ENCODE data around the gene DLG2. TPM values are rescaled to one million over a fixed set of nuclear protein-coding genes. Genes with fewer than 3 reads are reported as not detected.

DLG2 gene
- total RNA-seq, 1 donor from 2014 or later = 7.2 TPM

DNA sequence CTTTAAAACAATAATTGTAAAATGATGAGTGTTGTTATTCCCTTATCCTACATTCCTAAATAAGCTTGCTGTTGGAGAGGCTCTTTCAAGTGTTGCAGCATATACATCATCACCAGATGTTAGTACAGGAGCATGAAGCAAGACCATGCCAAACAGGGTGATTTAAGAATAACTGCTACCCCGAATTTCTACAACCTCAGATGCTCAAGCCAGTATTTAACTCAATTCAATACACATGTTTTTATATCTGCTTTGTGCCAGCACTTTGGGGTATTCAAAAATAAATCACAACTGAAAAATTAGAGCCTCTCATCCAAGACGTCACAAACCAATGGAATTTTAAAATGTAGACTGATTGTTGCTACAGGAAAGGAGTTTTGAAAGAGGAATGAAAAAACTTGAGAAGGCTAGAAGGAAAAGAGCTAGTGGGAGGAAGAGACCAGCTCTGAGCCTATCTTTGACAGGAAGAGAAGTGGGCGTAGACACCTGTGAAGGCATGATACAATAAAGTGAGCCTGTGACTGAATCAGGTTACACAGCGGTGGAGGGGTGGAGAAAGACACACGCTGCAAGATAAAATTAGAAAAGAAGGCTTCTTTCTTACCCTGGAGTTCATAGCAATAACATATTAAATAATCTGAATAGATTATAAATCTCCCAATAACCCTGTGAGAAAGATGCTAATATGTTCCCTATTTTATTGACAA lies 95.8 kb downstream of the DLG2 start:
- Histone ChIP-seq H3K4me3 (no peak overlapping the region), H3K27ac (no peak overlapping the region), H3K27me3 (ENCODE audit: low read depth) (no peaks in the 10 kb centered on the region), H3K9me3 (no peaks in the 10 kb centered on the region), H3K4me1 (no peaks in the 10 kb centered on the region), H3K36me3 (no peaks in the 10 kb centered on the region)
- intact Hi-C loops (cut with DNase I) = no loop called here
- TF ChIP-seq, protein P1, sequence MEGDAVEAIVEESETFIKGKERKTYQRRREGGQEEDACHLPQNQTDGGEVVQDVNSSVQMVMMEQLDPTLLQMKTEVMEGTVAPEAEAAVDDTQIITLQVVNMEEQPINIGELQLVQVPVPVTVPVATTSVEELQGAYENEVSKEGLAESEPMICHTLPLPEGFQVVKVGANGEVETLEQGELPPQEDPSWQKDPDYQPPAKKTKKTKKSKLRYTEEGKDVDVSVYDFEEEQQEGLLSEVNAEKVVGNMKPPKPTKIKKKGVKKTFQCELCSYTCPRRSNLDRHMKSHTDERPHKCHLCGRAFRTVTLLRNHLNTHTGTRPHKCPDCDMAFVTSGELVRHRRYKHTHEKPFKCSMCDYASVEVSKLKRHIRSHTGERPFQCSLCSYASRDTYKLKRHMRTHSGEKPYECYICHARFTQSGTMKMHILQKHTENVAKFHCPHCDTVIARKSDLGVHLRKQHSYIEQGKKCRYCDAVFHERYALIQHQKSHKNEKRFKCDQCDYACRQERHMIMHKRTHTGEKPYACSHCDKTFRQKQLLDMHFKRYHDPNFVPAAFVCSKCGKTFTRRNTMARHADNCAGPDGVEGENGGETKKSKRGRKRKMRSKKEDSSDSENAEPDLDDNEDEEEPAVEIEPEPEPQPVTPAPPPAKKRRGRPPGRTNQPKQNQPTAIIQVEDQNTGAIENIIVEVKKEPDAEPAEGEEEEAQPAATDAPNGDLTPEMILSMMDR (IDR thresholded peaks at IDR 0.05) = no peak
- no peak for ATAC-seq
- DNase-seq = no peak

DNA sequence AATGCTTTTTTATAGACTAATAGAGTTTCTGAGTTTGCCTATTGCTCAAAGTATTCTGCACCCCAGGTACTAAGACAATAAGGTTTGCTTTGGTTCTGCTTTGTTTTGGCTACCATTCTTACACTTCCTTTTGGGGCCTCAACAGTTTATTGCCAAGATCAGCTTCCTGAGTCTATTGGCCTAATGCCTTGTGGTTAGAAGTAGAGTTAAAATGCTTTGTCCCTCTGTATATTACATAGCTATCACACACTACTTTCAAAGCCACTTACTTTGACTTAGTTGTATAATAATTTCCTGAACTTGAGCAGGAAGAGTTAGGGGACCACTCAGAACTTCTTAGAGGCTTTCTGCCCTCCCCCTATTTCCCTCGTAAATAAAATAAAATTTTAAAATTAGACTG lies 96.5 kb downstream of the DLG2 start:
- Histone ChIP-seq H3K27me3 (ENCODE audit: low read depth) (no peaks in the 10 kb centered on the region), H3K4me3 (no peak overlapping the region), H3K9me3 (no peaks in the 10 kb centered on the region), H3K4me1 (no peaks in the 10 kb centered on the region), H3K27ac (no peak overlapping the region), H3K36me3 (no peaks in the 10 kb centered on the region)
- TF ChIP-seq, protein P1 (IDR thresholded peaks at IDR 0.05) = no peak
- intact Hi-C loops (cut with DNase I) = no loop called here
- DNase-seq (no peak), ATAC-seq (no peak)

DNA sequence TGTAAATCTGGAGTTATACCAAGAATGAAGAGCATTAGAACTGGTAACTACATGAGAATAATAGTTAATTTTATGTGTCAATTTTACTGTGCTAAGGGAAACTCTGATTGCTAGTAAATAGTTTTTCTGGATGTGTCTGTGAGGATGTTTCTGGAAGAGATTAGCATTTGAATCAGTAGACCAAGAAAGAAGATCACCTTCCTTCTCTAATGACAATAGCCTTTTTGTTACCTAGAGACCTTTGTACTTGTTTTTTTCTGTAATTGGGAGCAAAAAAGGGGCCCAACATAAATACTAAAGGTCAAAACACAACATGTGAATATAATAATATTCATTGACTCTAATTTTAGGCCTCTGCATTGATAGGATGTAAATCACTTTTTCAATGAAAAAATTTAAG lies 100.6 kb downstream of the DLG2 start:
- ATAC-seq (no peak), DNase-seq (no peak)
- TF ChIP-seq, protein P1 (IDR thresholded peaks at IDR 0.05) = no peak
- Histone ChIP-seq H3K36me3 (no peaks in the 10 kb centered on the region), H3K4me1 (no peaks in the 10 kb centered on the region), H3K27ac (no peak overlapping the region), H3K4me3 (no peak overlapping the region), H3K27me3 (ENCODE audit: low read depth) (no peaks in the 10 kb centered on the region), H3K9me3 (peaks cover 21% of the 10 kb centered on the region)
- intact Hi-C loops (cut with DNase I) = no loop called here

DNA sequence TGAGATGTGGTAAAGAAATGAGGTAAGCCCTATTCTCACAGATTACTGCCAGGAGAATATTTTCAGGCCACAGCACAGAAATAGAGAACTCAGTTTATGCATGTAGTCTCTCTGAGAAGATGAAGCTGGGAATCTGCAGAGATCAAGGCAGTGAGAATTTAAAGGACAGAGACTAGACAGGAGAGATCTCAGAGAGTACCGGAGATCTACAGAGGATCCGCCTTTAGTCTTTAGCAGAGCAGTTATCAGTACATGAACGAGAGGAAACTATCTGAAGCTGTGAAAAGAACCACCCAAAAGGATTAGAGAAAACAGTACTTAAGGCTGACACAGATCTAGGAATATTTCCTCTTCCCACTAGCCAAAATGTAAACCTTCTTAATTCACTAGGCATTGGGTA lies 101.5 kb downstream of the DLG2 start:
- DNase-seq (no peak), ATAC-seq (no peak)
- intact Hi-C loops (cut with DNase I) = no loop called here
- Histone ChIP-seq H3K4me1 (no peaks in the 10 kb centered on the region), H3K27me3 (ENCODE audit: low read depth) (no peaks in the 10 kb centered on the region), H3K27ac (no peak overlapping the region), H3K4me3 (no peak overlapping the region), H3K9me3 (peaks cover 21% of the 10 kb centered on the region), H3K36me3 (no peaks in the 10 kb centered on the region)
- TF ChIP-seq, protein P1 (IDR thresholded peaks at IDR 0.05) = no peak

DNA sequence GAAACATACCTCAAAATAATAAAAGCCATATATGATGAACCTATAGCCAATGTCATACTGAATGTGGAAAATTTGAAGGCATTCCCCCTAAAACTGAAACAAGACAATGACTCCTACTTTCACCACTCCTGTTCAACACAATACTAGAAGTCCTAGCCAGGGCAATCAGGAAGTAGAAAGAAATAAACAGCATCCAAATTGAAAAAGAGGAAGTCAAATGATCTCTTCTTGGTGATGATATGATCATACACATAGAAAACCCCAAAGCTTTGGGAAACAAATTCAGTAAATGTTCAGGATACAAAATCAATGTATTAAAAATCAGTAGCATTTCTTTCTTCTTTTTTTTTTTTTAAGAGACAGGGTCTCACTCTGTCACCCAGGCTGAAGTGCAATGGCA lies 109.9 kb downstream of the DLG2 start:
- Histone ChIP-seq H3K27ac (no peak overlapping the region), H3K27me3 (ENCODE audit: low read depth) (no peaks in the 10 kb centered on the region), H3K36me3 (no peaks in the 10 kb centered on the region), H3K4me3 (no peak overlapping the region), H3K9me3 (peaks cover 7% of the 10 kb centered on the region), H3K4me1 (no peaks in the 10 kb centered on the region)
- DNase-seq (no peak), ATAC-seq (no peak)
- TF ChIP-seq, protein P1 (IDR thresholded peaks at IDR 0.05) = no peak
- intact Hi-C loops (cut with DNase I) = no loop called here
